HL-60 (cell line): ENCODE data around the gene CIB4.

Source experiments
- DNase-seq, 2 experiments: peaks; one replicate each; pipeline ENCODE4 v3.0.0-alpha.2; 2010 to 2020; ENCODE audit warnings: low read depth in 1 of 2, low spot score in 1 of 2
- H3K27ac ChIP-seq: fragments of 250-450 bp; sonication (Bioruptor Pico); replicated peaks from 2 replicates; pipeline ENCODE4 v1.5.1; 2020; ENCODE audit warnings: mild to moderate bottlenecking, moderate library complexity
- H3K27me3 ChIP-seq: fragments of 250-450 bp; sonication (Bioruptor Pico); 2 replicates; pipeline ENCODE4 v1.5.1; 2021; ENCODE audit warnings: mild to moderate bottlenecking, moderate library complexity; ENCODE audit not compliant: insufficient read depth, poor library complexity, severe bottlenecking
- H3K4me3 ChIP-seq: replicated peaks from 2 replicates; pipeline ENCODE4 v1.5.1; 2011; ENCODE audit warnings: mild to moderate bottlenecking, control low read depth, low read length; ENCODE audit not compliant: insufficient read depth
- CTCF ChIP-seq: IDR thresholded peaks from one replicate; pipeline ENCODE4 v1.5.1; 2011; ENCODE audit warnings: low read length, control low read depth, inconsistent platforms; ENCODE audit not compliant: insufficient read depth
- GABPA ChIP-seq: IDR thresholded peaks from 2 replicates; pipeline ENCODE4 v1.6.1; 2012; ENCODE audit warnings: low read depth
- POLR2AphosphoS5 ChIP-seq: IDR thresholded peaks from 2 replicates; pipeline ENCODE4 v1.6.1; 2012; ENCODE audit warnings: low read depth
- REST ChIP-seq: IDR thresholded peaks from 2 replicates; pipeline ENCODE4 v1.6.1; 2012; ENCODE audit warnings: low read depth; ENCODE audit not compliant: insufficient replicate concordance
- SPI1 ChIP-seq: IDR thresholded peaks from 2 replicates; pipeline ENCODE4 v1.6.1; 2012; ENCODE audit warnings: low read depth, mild to moderate bottlenecking, borderline replicate concordance

Gene CIB4

DNA sequence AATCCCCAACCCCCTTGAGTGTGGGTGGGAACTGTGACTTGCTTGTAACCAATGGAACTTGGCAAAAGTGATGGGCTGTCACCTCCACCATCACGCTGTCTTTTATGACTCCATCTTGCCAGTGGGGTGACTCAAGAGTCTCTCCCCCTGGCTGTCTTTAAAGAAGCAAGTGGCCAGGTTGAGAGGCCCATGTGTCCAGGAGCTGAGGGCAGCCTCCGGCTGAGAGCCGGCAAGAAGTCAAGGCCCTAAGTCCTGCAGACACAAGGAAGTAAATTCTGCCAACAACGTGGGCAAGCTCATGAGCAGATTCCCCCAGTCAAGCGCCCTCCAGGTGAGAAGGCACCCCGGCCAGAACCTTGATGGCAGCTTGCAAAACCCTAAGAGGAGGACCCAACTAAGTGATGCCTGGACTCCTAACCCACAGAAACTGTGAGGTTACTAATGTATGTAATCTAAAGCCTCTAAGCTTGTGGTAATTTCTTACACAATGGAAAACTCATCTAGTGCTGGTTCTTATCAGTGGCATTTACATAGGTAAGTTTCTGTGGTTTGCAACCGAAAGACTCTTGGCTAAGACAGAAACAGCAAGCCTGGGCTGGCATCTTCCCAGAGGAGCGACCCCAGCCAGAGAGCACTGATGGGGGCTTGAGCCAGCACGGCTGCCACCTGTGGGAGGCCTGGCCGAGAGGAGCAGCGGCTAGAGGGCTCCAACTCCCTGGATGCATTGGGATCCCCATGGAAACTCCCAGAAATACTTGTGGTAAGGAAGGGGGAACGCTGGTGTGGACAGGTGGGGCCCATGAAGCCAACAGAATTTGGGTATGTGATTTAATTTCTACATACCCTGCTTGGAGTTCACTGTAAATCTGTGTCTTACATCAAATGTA is 49.3 kb downstream of the CIB4 start:
- DNase-seq, result no peak
- TF ChIP-seq SPI1 (no peak), GABPA (no peak), POLR2AphosphoS5 (no peak), CTCF (no peak), REST (no peak)
- H3K27me3 ChIP-seq, result peaks cover 10% of the 10 kb centered on the region
- H3K27ac ChIP-seq, result no peak overlapping the region
- H3K4me3 ChIP-seq, result no peak overlapping the region

DNA sequence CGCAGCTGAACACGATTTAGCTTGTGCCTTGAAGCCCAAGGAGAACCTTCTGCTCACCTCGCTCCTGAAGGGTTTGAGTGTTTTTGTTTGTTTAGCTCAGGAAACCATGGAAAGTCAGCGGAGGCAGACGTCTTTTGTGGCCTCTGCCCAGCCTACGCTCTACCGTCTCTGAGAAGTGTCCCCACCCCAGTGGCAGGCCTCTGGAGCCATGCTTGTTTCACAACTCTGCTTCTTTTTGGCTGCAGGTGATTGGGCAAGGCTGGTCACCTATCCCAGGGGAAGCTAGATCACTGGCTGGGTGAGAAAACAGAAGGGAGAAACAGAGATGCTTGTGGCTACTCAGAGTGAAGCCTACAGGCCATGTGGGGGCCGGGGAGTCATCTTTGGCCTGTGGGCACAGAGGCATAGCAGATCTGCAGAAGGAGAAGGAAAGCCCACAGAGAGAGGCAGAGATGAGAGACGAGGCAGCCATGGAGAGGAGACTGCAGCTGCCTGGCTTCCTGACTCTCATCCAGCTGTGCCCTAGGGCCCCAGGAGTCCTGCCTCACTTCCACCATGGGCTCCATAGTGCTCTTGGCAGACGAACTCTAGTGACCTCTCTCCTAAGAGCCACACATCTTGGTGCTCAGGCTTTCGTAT is 50.1 kb downstream of the CIB4 start:
- Histone ChIP-seq H3K27me3 (peaks cover 10% of the 10 kb centered on the region), H3K4me3 (no peak overlapping the region), H3K27ac (no peak overlapping the region)
- DNase-seq, result no peak
- TF ChIP-seq GABPA, result no peak
- no peak for TF ChIP-seq REST
- no peak for TF ChIP-seq SPI1
- TF ChIP-seq POLR2AphosphoS5, result no peak

- no peak overlapping the region for H3K4me3 ChIP-seq
- peaks cover 10% of the 10 kb centered on the region for H3K27me3 ChIP-seq
- no peak for TF ChIP-seq CTCF
- TF ChIP-seq REST, result no peak
- no peak for TF ChIP-seq POLR2AphosphoS5
- no peak for TF ChIP-seq SPI1
- no peak for TF ChIP-seq GABPA
- DNase-seq, result no peak
- H3K27ac ChIP-seq, result no peak overlapping the region
Measured at GRCh38 chr2:26590508-26590907, 50.7 kb downstream of the CIB4 start.
